Lung (tissue), 12 donors: Measurements from ENCODE around the gene CA12. TPM values are rescaled to one million over a fixed set of nuclear protein-coding genes. Genes with fewer than 3 reads are reported as not detected.
"Not testable (repeated sequence)": the region's sequence is repeated elsewhere in the genome, so short reads cannot be mapped to it uniquely, and the experiment has no call there.

Source experiments
- ATAC-seq: fragments of 200-7000 bp; cut with Tn5 transposase; one replicate; pipeline ENCODE4 v1.9.1; 2020; ENCODE audit warnings: moderate number of reproducible peaks; ENCODE audit not compliant: insufficient read depth, low FRiP score
- DNase-seq, 3 donors: peaks; one replicate each; pipeline ENCODE4 v3.0.0-alpha.2; 2013 to 2017
- H3K27ac ChIP-seq, 2 donors: one replicate each; pipeline ENCODE4 v1.5.1; 2013; ENCODE audit warnings: mild to moderate bottlenecking in 2 of 2, moderate library complexity in 2 of 2, control low read depth in 1 of 2, inconsistent platforms in 1 of 2, low read depth in 1 of 2, low read length in 1 of 2
- H3K27me3 ChIP-seq, 3 donors: one replicate each; pipeline ENCODE4 v1.5.1; 2013; ENCODE audit warnings: low read length in 2 of 3; ENCODE audit not compliant: control insufficient read depth in 3 of 3, insufficient read depth in 3 of 3
- H3K36me3 ChIP-seq, 4 donors: one replicate each; pipeline ENCODE4 v1.5.1; 2013; ENCODE audit warnings: low read length in 4 of 4, mild to moderate bottlenecking in 1 of 4, moderate library complexity in 1 of 4; ENCODE audit not compliant: control insufficient read depth in 4 of 4, insufficient read depth in 4 of 4
- H3K4me1 ChIP-seq, 5 donors: one replicate each; pipeline ENCODE4 v1.5.1; 2013; ENCODE audit warnings: low read length in 5 of 5, mild to moderate bottlenecking in 2 of 5, moderate library complexity in 1 of 5; ENCODE audit not compliant: control insufficient read depth in 5 of 5, insufficient read depth in 5 of 5
- H3K4me3 ChIP-seq: one replicate; pipeline ENCODE4 v1.5.1; 2013; ENCODE audit warnings: mild to moderate bottlenecking, control low read depth, moderate library complexity
- H3K9ac ChIP-seq, 2 donors: one replicate each; pipeline ENCODE4 v1.5.1; 2013; ENCODE audit warnings: low read length in 2 of 2, control low read depth in 1 of 2; ENCODE audit not compliant: insufficient read depth in 1 of 2
- H3K9me3 ChIP-seq, 4 donors: one replicate each; pipeline ENCODE4 v1.5.1; 2013; ENCODE audit warnings: low read length in 3 of 4, mild to moderate bottlenecking in 1 of 4, moderate library complexity in 1 of 4; ENCODE audit not compliant: control insufficient read depth in 4 of 4, insufficient read depth in 3 of 4
- CTCF ChIP-seq: IDR thresholded peaks from 2 replicates; pipeline ENCODE4 v1.5.1; 2012; ENCODE audit warnings: mild to moderate bottlenecking; ENCODE audit errors: control extremely low read depth, extremely low read depth
- WGBS, 2 donors: extraction: QIAGEN DNeasy Blood & Tissue Kit; methylation state at CpG; one replicate each; pipeline ENCODE4 v1.1.7; 2013; 5-methylcytosine and 5-hydroxymethylcytosine counted together
- polyA plus RNA-seq, 2 donors: library from polyadenylated mRNA; stranded (reverse); fragments of 200-250 nt; gene quantifications; one replicate each; pipeline ENCODE4 v1.2.1, GENCODE V29; 2013
- total RNA-seq, 2 donors: library from RNA; depleted of rRNA in 1 of 2; stranded (reverse); fragments of >200 nt in 1 of 2; gene quantifications; one replicate each; pipeline ENCODE4 v1.2.1, GENCODE V29; 2014 to 2021
- donor health status: control.
- donor health status: control.
- donor health status: Bipolar disorder and iron deficiency.
- donor health status: healthy.
- donor health status: DM: yes; HTN: yes; CAD: no.

CA12 gene
- total and polyA plus RNA-seq, 4 donors: 2.2 to 46.8 (median 5.8) TPM

GRCh38 chr15:63347074-63347857, 34.4 kb downstream of the CA12 start:
- TF ChIP-seq CTCF: no peak
- 81 to 90% methylated on average over 6 of the region's 6 CpGs for WGBS, 2 donors
- no peak for DNase-seq
- no peaks in the 10 kb centered on the region for H3K36me3 ChIP-seq
- no peak for ATAC-seq
- H3K9me3 ChIP-seq: no peaks in the 10 kb centered on the region
- no peak overlapping the region for H3K27ac ChIP-seq
- no peak overlapping the region for H3K9ac ChIP-seq
- H3K4me3 ChIP-seq: no peak overlapping the region
- no peaks in the 10 kb centered on the region for H3K27me3 ChIP-seq
- peaks cover 0 to 16% (median 0%) of the 10 kb centered on the region in 5 donors for H3K4me1 ChIP-seq

GRCh38 chr15:63345391-63345752, 36.3 kb downstream of the CA12 start:
- no peak for TF ChIP-seq CTCF
- Histone ChIP-seq H3K9me3 (no peaks in the 10 kb centered on the region), H3K4me3 (no peak overlapping the region), H3K36me3 (no peaks in the 10 kb centered on the region), H3K27ac (no peak overlapping the region), H3K27me3 (no peaks in the 10 kb centered on the region), H3K4me1 (peaks cover 0 to 16% (median 0%) of the 10 kb centered on the region in 5 donors), H3K9ac (no peak overlapping the region)
- WGBS, 2 donors: 91 to 93% methylated on average over 14 of the region's 14 CpGs
- DNase-seq (no peak), ATAC-seq (no peak)

GRCh38 chr15:63344731-63345390, 36.8 kb downstream of the CA12 start:
- no peak overlapping the region for H3K9ac ChIP-seq
- 93 to 95% methylated on average over 5 of the region's 5 CpGs for WGBS, 2 donors
- no peaks in the 10 kb centered on the region for H3K36me3 ChIP-seq
- DNase-seq (no peak), ATAC-seq (no peak)
- H3K9me3 ChIP-seq: no peaks in the 10 kb centered on the region
- no peaks in the 10 kb centered on the region for H3K27me3 ChIP-seq
- H3K4me1 ChIP-seq: peaks cover 0 to 16% (median 0%) of the 10 kb centered on the region in 5 donors
- no peak overlapping the region for H3K27ac ChIP-seq
- no peak for TF ChIP-seq CTCF
- no peak overlapping the region for H3K4me3 ChIP-seq

GRCh38 chr15:63342996-63343562, 38.6 kb downstream of the CA12 start:
- not testable (repeated sequence) for H3K27ac ChIP-seq, H3K27me3 ChIP-seq, H3K4me1 ChIP-seq, DNase-seq, H3K9me3 ChIP-seq, H3K36me3 ChIP-seq, ATAC-seq, H3K4me3 ChIP-seq, H3K9ac ChIP-seq
- 94 to 96% methylated on average over 9 to 10 of the region's 11 CpGs for WGBS, 2 donors
